ENCODE results near the gene PMVK. TPM values are rescaled to one million over a fixed set of nuclear protein-coding genes. Genes with fewer than 3 reads are reported as not detected.
A peak's percentile ranks its signal among the peaks of the same experiment; 100 is the strongest.

The PMVK gene
- polyA plus RNA-seq, 4 donors, result 44.8 to 120 (median 76.0) TPM

DNA sequence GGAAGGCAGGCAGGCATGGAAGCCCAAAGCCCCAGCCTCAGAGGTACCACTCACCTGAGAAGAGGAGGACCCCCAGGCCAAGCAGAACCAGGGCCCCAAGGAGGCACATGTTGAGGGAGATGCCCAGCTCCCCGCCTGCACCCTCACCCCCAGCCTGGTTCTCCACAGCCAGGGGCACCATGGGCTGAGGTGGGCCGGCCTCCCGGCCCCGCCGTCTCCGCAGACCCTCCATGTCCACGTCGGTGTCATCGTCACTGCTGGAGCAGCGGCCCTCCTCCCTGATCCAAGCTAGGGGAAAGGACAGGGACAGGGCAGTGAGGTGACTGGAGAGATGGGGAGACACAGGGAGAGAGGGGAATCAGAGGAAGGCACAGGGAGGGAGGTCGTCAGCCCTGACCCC, 11.6 kb upstream of the PMVK start:
- no peak overlapping the region for H3K4me3 ChIP-seq (ENCODE audit: low read depth in 1 of 3, low read length in 3 of 3)
- WGBS, 3 donors, result 94 to 98% (median 95%) methylated on average over 11 of the region's 11 CpGs
- H3K9me3 ChIP-seq (ENCODE audit: control insufficient read depth in 2 of 2, insufficient read depth in 1 of 2, low read depth in 1 of 2, low read length in 1 of 2), result no peaks in the 10 kb centered on the region
- no peak overlapping the region for H3K27ac ChIP-seq (ENCODE audit: low read depth in 1 of 3, low read length in 2 of 3)
- peaks cover 5 to 31% (median 6%) of the 10 kb centered on the region in 3 donors for H3K4me1 ChIP-seq (ENCODE audit: control insufficient read depth in 3 of 3, insufficient read depth in 2 of 3, low read depth in 1 of 3, low read length in 2 of 3)
- no peaks in the 10 kb centered on the region for H3K27me3 ChIP-seq (ENCODE audit: control insufficient read depth in 3 of 3, insufficient read depth in 3 of 3, low read length in 3 of 3)
- H3K36me3 ChIP-seq (ENCODE audit: control insufficient read depth in 3 of 3, insufficient read depth in 2 of 3, low read depth in 1 of 3, low read length in 3 of 3), result peaks cover 7 to 64% (median 8%) of the 10 kb centered on the region in 3 donors
- FAIRE-seq (no peak), DNase-seq (no peak)

DNA sequence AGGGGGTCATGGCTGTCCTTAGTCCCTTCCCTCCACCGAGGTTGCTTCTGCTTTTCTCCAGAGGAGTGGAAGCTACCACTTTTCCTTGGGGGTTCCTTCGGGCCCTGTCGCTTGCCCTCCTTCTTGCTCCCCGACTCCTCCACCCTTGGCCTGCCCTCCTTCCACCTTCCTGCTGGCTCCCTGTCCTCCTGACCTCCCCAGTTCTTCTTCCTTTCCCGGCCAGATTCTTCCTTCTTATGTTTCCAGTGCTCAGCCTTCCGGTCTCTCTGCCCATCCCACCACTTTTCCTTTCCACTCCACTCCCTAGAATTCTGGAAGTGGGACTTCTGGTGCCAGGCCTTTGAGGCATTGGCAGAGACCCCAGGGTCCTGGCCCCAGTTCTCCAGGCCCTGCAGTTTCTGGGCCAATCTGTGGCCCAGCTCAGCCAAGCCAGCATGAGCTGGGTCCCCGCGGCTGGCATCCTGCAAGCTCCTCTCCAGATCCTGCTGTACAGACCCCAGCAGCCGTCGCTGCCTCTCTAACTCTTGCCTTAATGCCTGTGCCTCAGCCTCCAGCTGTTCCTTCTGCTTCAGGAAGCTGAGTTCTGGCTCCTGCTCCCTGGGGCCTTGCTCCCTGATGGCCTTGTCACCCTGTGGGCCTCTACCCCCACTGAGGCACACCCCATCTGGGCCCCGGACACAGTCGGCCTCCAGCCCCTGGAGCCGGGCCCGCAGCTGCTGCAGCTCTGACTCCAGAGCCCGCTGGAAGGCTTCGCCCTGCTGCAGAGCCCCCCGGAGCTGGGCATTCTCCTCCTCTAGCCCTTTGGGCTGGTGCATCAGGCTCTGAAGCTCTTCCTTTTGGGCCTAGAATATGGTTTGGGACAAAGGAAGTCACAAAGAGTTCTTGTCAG, 9.7 kb upstream of the PMVK start:
- no peak for DNase-seq
- FAIRE-seq, result no peak
- Histone ChIP-seq H3K27ac (ENCODE audit: low read depth in 1 of 3, low read length in 2 of 3) (peak overlapping the region in 1 of 3 donors; percentile 13), H3K9me3 (ENCODE audit: control insufficient read depth in 2 of 2, insufficient read depth in 1 of 2, low read depth in 1 of 2, low read length in 1 of 2) (no peaks in the 10 kb centered on the region), H3K4me3 (ENCODE audit: low read depth in 1 of 3, low read length in 3 of 3) (no peak overlapping the region), H3K27me3 (ENCODE audit: control insufficient read depth in 3 of 3, insufficient read depth in 3 of 3, low read length in 3 of 3) (no peaks in the 10 kb centered on the region), H3K36me3 (ENCODE audit: control insufficient read depth in 3 of 3, insufficient read depth in 2 of 3, low read depth in 1 of 3, low read length in 3 of 3) (peaks cover 7 to 53% (median 8%) of the 10 kb centered on the region in 3 donors), H3K4me1 (ENCODE audit: control insufficient read depth in 3 of 3, insufficient read depth in 2 of 3, low read depth in 1 of 3, low read length in 2 of 3) (peaks cover 4 to 31% (median 11%) of the 10 kb centered on the region in 3 donors)
- 83 to 89% (median 88%) methylated on average over 17 of the region's 17 CpGs for WGBS, 3 donors

DNA sequence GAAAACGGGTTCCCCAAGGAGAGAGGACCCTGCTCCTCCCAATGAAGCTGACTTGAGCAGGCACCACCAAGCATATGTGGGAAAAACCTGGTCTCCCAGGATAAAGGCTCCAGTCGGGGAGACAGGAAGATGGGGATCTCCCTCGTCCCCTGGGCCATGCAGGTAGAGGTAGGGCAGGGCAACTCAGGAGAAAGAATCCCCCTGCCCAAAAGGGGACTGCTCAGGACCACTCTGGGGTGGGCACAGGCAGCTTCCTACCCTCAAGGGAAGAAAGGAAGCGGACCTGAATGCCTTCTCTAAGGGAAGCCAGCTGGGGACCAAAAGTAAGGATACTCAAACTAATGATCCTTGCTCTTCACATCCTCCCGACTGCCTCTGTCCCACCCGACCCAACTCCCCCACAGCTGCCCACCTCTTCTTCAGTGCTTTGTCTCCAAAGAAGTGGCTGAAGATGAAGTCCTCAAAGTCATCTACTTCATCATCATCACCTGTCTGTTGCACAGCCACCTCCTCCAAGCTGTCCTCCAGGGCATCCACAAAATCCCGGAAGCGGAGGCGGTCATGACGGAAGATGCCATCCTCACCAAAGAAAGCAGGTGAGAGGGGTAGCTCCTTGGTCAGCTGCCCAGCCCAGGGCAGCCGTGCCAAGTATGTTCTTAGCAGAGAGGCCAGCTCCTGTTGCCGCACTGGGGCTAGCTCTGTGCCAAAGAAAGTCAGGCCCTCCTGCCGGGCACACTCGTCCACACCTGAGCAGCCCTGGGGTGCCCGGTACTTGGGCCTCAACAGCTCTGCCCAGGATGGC, 8.8 kb upstream of the PMVK start:
- H3K4me1 ChIP-seq (ENCODE audit: control insufficient read depth in 3 of 3, insufficient read depth in 2 of 3, low read depth in 1 of 3, low read length in 2 of 3), result peaks cover 4 to 38% (median 11%) of the 10 kb centered on the region in 3 donors
- no peaks in the 10 kb centered on the region for H3K9me3 ChIP-seq (ENCODE audit: control insufficient read depth in 2 of 2, insufficient read depth in 1 of 2, low read depth in 1 of 2, low read length in 1 of 2)
- DNase-seq, result no peak
- FAIRE-seq, result no peak
- H3K27me3 ChIP-seq (ENCODE audit: control insufficient read depth in 3 of 3, insufficient read depth in 3 of 3, low read length in 3 of 3), result no peaks in the 10 kb centered on the region
- H3K36me3 ChIP-seq (ENCODE audit: control insufficient read depth in 3 of 3, insufficient read depth in 2 of 3, low read depth in 1 of 3, low read length in 3 of 3), result peaks cover 3 to 44% (median 7%) of the 10 kb centered on the region in 3 donors
- H3K4me3 ChIP-seq (ENCODE audit: low read depth in 1 of 3, low read length in 3 of 3), result no peak overlapping the region
- H3K27ac ChIP-seq (ENCODE audit: low read depth in 1 of 3, low read length in 2 of 3), result peak overlapping the region in 2 of 3 donors; percentile 78 to 83
- WGBS, 3 donors, result 71 to 83% (median 76%) methylated on average over 15 of the region's 15 CpGs

DNA sequence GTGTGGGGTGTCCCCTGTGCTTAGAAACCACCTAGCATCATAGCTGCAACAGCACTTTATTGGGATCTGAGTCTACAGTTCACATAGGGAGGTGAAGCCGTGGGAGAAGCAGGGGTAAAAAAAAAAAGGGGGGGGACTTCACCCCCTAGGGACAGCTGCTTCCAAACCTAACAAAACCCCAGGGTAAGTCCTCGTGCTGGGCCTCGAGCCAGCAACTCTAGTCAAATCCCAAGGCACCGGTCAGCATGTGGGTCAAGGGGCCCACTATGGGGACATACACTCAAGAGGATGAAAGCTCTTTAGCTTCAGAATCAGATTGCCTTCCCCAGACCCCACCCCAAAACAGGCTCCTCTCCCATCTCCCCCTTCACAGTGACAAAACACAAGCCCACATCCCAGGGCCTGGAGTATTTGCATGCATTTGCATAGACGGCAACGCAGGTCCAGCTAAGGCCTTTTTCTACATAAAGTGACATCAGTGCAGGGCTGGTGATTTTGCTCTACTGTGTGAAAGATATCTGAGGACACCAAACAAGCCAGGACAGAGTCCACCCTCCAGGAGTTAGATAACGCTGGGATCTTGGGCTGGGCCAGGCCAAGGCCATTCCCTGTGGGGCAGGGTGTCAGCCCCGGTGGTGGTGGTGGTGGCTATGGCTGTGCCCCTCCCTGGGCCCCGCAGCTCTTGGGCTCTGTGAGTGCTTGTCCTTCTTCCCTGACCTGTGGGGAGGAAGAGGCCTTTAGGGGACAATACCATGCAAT, 8.1 kb upstream of the PMVK start:
- DNase-seq (peak; percentile 89 to 93), FAIRE-seq (no peak)
- Histone ChIP-seq H3K9me3 (ENCODE audit: control insufficient read depth in 2 of 2, insufficient read depth in 1 of 2, low read depth in 1 of 2, low read length in 1 of 2) (no peaks in the 10 kb centered on the region), H3K36me3 (ENCODE audit: control insufficient read depth in 3 of 3, insufficient read depth in 2 of 3, low read depth in 1 of 3, low read length in 3 of 3) (peaks cover 3 to 41% (median 7%) of the 10 kb centered on the region in 3 donors), H3K4me3 (ENCODE audit: low read depth in 1 of 3, low read length in 3 of 3) (no peak overlapping the region), H3K27me3 (ENCODE audit: control insufficient read depth in 3 of 3, insufficient read depth in 3 of 3, low read length in 3 of 3) (no peaks in the 10 kb centered on the region), H3K4me1 (ENCODE audit: control insufficient read depth in 3 of 3, insufficient read depth in 2 of 3, low read depth in 1 of 3, low read length in 2 of 3) (peaks cover 4 to 40% (median 14%) of the 10 kb centered on the region in 3 donors), H3K27ac (ENCODE audit: low read depth in 1 of 3, low read length in 2 of 3) (peak overlapping the region; percentile 34 to 83 (median 78))
- WGBS, 3 donors, result 16 to 43% (median 23%) methylated on average over 9 of the region's 9 CpGs

DNA sequence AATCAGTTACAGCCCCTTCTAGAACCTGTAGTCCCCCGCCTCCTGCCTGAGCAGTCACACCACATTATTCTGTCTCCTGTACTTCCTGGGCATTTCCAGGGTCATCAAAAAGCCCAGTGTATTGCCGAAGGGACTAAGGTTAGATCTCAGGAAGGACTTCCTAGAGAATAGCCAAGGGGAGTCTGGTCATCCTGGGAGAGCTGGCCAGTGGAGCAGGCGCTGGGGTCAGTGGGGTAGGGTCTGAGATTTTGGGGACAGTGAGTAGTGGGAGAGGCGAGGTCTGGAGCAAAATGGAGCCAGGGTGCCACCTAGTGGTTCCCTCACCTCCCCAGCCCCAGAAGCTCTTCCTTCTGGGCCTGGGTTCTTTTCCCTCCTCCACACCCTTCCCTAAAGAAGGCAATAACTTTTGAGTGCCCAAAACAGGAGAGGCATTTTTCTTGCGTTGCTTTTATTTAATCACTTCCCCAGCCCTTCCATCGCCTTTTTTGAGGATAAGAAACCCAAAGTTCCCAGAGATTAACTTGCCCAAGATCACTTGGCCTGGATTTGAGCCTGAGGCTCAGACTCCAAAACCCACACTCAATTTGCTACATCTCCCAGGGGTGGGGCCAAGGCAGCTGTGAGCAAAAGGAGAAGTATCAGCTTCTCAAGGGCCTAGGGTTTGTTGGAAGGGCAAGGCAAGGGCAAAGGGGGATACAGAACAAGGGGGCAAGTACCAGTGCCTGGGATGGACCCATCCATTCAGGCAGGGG, 7.3 kb upstream of the PMVK start:
- FAIRE-seq (no peak), DNase-seq (peak; percentile 57 to 63)
- Histone ChIP-seq H3K4me3 (ENCODE audit: low read depth in 1 of 3, low read length in 3 of 3) (no peak overlapping the region), H3K36me3 (ENCODE audit: control insufficient read depth in 3 of 3, insufficient read depth in 2 of 3, low read depth in 1 of 3, low read length in 3 of 3) (peaks cover 3 to 41% (median 7%) of the 10 kb centered on the region in 3 donors), H3K27ac (ENCODE audit: low read depth in 1 of 3, low read length in 2 of 3) (peak overlapping the region; percentile 38 to 83 (median 78)), H3K27me3 (ENCODE audit: control insufficient read depth in 3 of 3, insufficient read depth in 3 of 3, low read length in 3 of 3) (no peaks in the 10 kb centered on the region), H3K9me3 (ENCODE audit: control insufficient read depth in 2 of 2, insufficient read depth in 1 of 2, low read depth in 1 of 2, low read length in 1 of 2) (no peaks in the 10 kb centered on the region), H3K4me1 (ENCODE audit: control insufficient read depth in 3 of 3, insufficient read depth in 2 of 3, low read depth in 1 of 3, low read length in 2 of 3) (peaks cover 4 to 40% (median 17%) of the 10 kb centered on the region in 3 donors)
- WGBS, 3 donors, result 26 to 33% (median 28%) methylated on average over 6 of the region's 6 CpGs

DNA sequence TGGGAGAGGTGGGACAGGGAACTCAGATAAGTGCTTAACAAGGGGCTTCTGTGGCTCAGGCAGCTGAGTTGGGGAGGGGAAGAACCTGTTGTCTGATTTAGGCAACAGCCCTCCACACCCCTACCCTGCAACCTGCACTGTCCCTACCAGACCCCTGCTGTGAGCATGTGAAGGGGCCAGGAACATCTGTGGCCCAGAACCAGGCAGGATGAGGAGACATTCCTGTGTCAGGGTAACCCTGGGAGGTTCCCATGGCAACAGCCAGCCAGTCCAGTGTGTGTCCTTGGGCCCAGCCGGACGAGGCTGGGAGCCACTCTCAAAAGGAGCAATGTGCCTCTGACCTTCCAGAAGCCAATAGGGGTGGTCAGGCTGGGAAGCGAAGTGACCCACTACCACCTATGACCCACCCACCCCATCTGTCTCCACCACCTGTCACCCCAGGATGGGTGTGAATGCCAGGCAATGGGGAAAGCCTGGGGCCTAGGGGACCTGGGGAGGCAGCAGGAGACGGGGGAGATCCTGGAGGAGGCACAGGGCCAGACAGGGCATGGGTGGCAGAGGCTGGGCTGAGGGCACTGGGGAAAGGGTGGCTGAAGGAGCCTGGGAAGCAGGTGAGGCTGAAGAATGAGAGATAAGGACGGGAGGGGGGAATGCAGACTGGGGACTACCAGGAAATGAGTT, 5.0 kb upstream of the PMVK start:
- peaks cover 4 to 50% (median 20%) of the 10 kb centered on the region in 3 donors for H3K4me1 ChIP-seq (ENCODE audit: control insufficient read depth in 3 of 3, insufficient read depth in 2 of 3, low read depth in 1 of 3, low read length in 2 of 3)
- no peak overlapping the region for H3K4me3 ChIP-seq (ENCODE audit: low read depth in 1 of 3, low read length in 3 of 3)
- WGBS, 3 donors, result 37 to 59% (median 42%) methylated on average over 5 of the region's 5 CpGs
- no peaks in the 10 kb centered on the region for H3K27me3 ChIP-seq (ENCODE audit: control insufficient read depth in 3 of 3, insufficient read depth in 3 of 3, low read length in 3 of 3)
- DNase-seq (no peak), FAIRE-seq (no peak)
- H3K9me3 ChIP-seq (ENCODE audit: control insufficient read depth in 2 of 2, insufficient read depth in 1 of 2, low read depth in 1 of 2, low read length in 1 of 2), result no peaks in the 10 kb centered on the region
- peaks cover 0 to 21% (median 6%) of the 10 kb centered on the region in 3 donors for H3K36me3 ChIP-seq (ENCODE audit: control insufficient read depth in 3 of 3, insufficient read depth in 2 of 3, low read depth in 1 of 3, low read length in 3 of 3)
- peak overlapping the region in 2 of 3 donors; percentile 22 to 78 for H3K27ac ChIP-seq (ENCODE audit: low read depth in 1 of 3, low read length in 2 of 3)

DNA sequence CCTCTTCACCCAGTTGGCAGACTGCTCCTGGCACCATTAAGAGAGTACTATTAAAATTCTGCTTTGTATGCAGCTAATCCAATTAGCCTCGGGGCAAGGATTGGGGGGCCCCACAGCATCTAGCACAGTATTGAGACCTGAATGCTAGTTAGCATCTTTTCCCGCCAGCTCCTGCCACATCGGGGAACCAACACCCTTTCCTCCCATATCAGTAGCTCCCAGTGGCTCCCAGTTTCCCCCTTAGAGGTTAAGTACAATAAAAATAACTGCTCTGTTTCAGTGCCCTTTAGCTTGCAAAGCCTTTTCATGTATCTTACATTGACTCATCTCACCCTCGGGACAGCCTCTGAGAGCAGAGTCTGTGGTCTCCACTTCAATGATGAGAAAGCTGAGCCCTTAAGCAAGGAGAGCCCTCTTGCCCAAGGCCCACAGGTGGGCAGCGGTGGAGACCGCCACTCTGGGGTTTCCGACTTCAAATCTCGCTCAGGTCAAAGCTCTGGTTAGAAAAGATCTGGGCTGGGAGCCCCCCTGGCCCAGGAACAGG, 4.2 kb upstream of the PMVK start:
- WGBS, 3 donors, result 47 to 63% (median 58%) methylated on average over 8 of the region's 8 CpGs
- Histone ChIP-seq H3K4me3 (ENCODE audit: low read depth in 1 of 3, low read length in 3 of 3) (no peak overlapping the region), H3K27ac (ENCODE audit: low read depth in 1 of 3, low read length in 2 of 3) (peak overlapping the region in 1 of 3 donors; percentile 30), H3K27me3 (ENCODE audit: control insufficient read depth in 3 of 3, insufficient read depth in 3 of 3, low read length in 3 of 3) (no peaks in the 10 kb centered on the region), H3K9me3 (ENCODE audit: control insufficient read depth in 2 of 2, insufficient read depth in 1 of 2, low read depth in 1 of 2, low read length in 1 of 2) (no peaks in the 10 kb centered on the region), H3K4me1 (ENCODE audit: control insufficient read depth in 3 of 3, insufficient read depth in 2 of 3, low read depth in 1 of 3, low read length in 2 of 3) (peaks cover 4 to 49% (median 20%) of the 10 kb centered on the region in 3 donors), H3K36me3 (ENCODE audit: control insufficient read depth in 3 of 3, insufficient read depth in 2 of 3, low read depth in 1 of 3, low read length in 3 of 3) (peaks cover 0 to 14% (median 0%) of the 10 kb centered on the region in 3 donors)
- no peak for FAIRE-seq
- DNase-seq, result no peak
